ENCODE data around the gene GNG13.

GNG13 gene

DNA sequence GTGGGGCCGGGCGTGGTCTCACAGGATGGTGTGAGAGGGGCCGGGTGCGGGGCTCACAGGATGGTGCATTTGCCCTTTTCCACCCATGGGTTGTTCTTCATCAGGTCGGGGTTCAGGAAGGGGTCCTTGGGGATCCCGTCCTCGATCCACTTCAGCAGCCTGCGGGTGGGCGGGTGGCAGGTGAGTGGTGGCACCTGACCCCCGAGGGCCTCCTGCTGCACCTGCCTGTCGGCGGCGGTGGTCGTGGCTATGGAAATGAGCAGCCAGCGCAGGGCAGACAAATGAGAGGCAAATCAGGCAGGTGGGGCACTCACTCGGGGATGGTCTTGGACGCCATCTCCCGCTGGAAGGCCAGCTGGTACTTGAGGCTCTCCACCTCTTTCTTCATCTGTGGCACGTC is 1.9 kb downstream of the GNG13 start:
- POLR2A ChIA-PET: no interaction called here
- no peak for TF ChIP-seq CTCF (IDR thresholded peaks at IDR 0.05; ENCODE audit: insufficient read depth, low read length, missing control alignments)
- CTCF ChIA-PET: no interaction called here
- DNase-seq (ENCODE audit: low read depth, low spot score): no peak
- H3K4me3 ChIP-seq (ENCODE audit: low read depth, low read length): no peak overlapping the region

DNA sequence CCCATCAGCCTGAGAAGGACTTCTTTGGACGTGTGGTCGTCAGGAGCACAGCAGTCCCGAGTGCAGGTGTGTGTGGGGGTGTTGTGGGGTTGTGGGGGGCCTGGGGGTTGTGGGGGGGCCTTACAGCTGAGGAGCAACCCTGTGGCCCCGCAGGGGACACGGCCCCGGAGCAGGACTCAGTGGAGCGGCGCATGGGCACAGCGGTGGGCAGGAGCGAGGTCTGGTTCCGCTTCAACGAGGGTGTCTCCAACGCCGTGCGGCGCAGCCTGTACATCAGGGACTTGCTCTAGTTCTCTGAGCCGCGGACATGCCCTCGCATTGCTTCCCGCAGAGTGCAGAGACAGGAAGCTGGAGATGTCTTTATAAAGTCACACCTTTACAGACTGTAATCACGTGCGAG is 2.8 kb downstream of the GNG13 start:
- TF ChIP-seq CTCF (IDR thresholded peaks at IDR 0.05; ENCODE audit: insufficient read depth, low read length, missing control alignments): no peak
- DNase-seq (ENCODE audit: low read depth, low spot score): no peak
- H3K4me3 ChIP-seq (ENCODE audit: low read depth, low read length): no peak overlapping the region
- ChIA-PET POLR2A (no interaction called here), CTCF (no interaction called here)

DNA sequence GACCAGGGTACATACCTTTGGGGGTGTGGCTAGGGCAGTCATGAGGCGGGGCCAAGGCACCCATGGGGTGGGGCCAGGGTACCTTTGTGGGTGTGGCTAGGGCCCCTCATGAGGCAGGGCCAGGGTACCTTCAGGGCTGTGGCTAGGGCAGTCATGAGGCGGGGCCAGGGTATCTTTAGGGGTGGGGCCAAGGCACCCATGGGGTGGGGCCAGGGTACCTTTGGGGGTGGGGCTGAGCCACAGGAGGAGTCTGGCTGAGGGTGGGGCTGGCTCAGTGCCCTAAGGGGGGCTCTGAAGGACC is 3.5 kb downstream of the GNG13 start:
- TF ChIP-seq CTCF (IDR thresholded peaks at IDR 0.05; ENCODE audit: insufficient read depth, low read length, missing control alignments): no peak
- DNase-seq (ENCODE audit: low read depth, low spot score): no peak
- ChIA-PET CTCF (no interaction called here), POLR2A (no interaction called here)
- H3K4me3 ChIP-seq (ENCODE audit: low read depth, low read length): no peak overlapping the region

- no peak for DNase-seq (ENCODE audit: low read depth, low spot score)
Observed at GRCh38 chr16:796296-797119, 4.0 kb downstream of the GNG13 start.

DNA sequence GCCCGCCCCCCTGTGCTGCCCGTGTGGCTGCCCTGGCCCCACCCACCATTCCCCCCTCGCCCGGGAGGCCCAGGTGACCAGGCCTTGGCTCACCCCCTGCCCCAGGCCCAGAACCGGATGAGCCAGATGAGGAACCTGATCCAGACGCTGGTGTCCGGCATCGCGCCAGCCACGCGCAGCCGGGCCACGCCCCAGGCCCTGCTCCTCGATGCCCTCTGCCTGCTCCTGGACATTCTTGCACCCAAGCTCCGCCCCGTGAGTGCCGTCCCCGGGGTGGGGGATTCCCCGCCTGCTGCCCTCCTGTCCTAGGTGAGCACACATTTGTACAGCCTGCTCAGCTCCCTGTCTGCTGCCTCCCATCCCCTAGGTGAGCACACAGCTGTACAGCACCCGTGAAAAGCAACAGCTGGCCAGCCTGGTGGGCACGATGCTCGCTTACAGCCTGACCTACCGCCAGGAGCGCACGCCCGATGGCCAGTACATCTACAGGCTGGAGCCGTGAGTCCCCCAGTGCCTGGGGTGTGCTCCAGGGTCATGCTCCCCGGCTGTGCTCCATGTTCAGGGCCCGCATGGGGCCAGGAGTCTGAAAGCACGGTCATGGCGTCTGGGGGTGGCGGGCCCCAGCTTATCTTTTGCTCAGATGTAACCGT is 4.8 kb downstream of the GNG13 start:
- ChIA-PET CTCF (interaction anchor here (1.5 kb wide), 1 partner anchor 10 kb away, joined by 4 read pairs; no protein-coding TSS in a partner anchor), POLR2A (no interaction called here)
- DNase-seq (ENCODE audit: low read depth, low spot score): no peak

More at GRCh38 chr16:796296-797119, 4.0 kb downstream of the GNG13 start:
- H3K4me3 ChIP-seq (ENCODE audit: low read depth, low read length): no peak overlapping the region
- no peak for TF ChIP-seq CTCF (IDR thresholded peaks at IDR 0.05; ENCODE audit: insufficient read depth, low read length, missing control alignments)
- ChIA-PET CTCF (no interaction called here), POLR2A (no interaction called here)

More for the DNA sequence above, 4.8 kb downstream of the GNG13 start:
- no peak for TF ChIP-seq CTCF (IDR thresholded peaks at IDR 0.05; ENCODE audit: insufficient read depth, low read length, missing control alignments)
- H3K4me3 ChIP-seq (ENCODE audit: low read depth, low read length): no peak overlapping the region
